Limb (tissue), 2 donors: Measurements from ENCODE around the gene VKORC1L1.
A peak's percentile ranks its signal among the peaks of the same experiment; 100 is the strongest.
"Not testable (repeated sequence)": the region's sequence is repeated elsewhere in the genome, so short reads cannot be mapped to it uniquely, and the experiment has no call there.

Experiments
- DNase-seq, 2 donors: peaks; one replicate each; pipeline ENCODE4 v3.0.0-alpha.2; 2016; ENCODE audit errors: extremely low spot score in 2 of 2

VKORC1L1 gene

GRCh38 chr7:65976659-65977196 is 103.9 kb downstream of the VKORC1L1 start:
- DNase-seq, result no peak

- no peak for DNase-seq
These were observed 106.2 kb downstream of the VKORC1L1 start for GRCh38 chr7:65978891-65979582.

GRCh38 chr7:65979583-65980477 is 107.0 kb downstream of the VKORC1L1 start:
- DNase-seq, result no peak

GRCh38 chr7:65980478-65981250 is 107.8 kb downstream of the VKORC1L1 start:
- peak; percentile 2 to 35 for DNase-seq

GRCh38 chr7:65981965-65982792 is 109.3 kb downstream of the VKORC1L1 start, which contains the start of gene GUSB:
TSS of gene GUSB (minus strand) at chr7:65982213. CDS start at chr7:65982183, 30 bp downstream.
- peak; percentile 91 to 95 for DNase-seq

GRCh38 chr7:65983965-65984658 is 111.2 kb downstream of the VKORC1L1 start:
- DNase-seq, result no peak

GRCh38 chr7:65988084-65988483 is 115.2 kb downstream of the VKORC1L1 start:
- no peak for DNase-seq

GRCh38 chr7:65988503-65988902 is 115.6 kb downstream of the VKORC1L1 start:
- not testable (repeated sequence) for DNase-seq

GRCh38 chr7:65989694-65990080 is 116.8 kb downstream of the VKORC1L1 start:
- no peak for DNase-seq

GRCh38 chr7:65991829-65992228 is 119.0 kb downstream of the VKORC1L1 start:
- not testable (repeated sequence) for DNase-seq

- DNase-seq, result no peak
These were observed 119.7 kb downstream of the VKORC1L1 start for GRCh38 chr7:65992526-65992925.

- not testable (repeated sequence) for DNase-seq
These were observed 122.1 kb downstream of the VKORC1L1 start for GRCh38 chr7:65994984-65995383.

GRCh38 chr7:66000823-66001417 is 128.0 kb downstream of the VKORC1L1 start:
- not testable (repeated sequence) for DNase-seq

- DNase-seq, result not testable (repeated sequence)
These were observed 132.3 kb downstream of the VKORC1L1 start for GRCh38 chr7:66005115-66005671.

GRCh38 chr7:66007232-66007631 is 134.4 kb downstream of the VKORC1L1 start:
- no peak for DNase-seq
